Right lobe of liver (tissue), 6 donors: ENCODE results near the gene TMEM147. TPM values are rescaled to one million over a fixed set of nuclear protein-coding genes. Genes with fewer than 3 reads are reported as not detected.

Experiments used
- ATAC-seq, 4 donors: fragments of 200-7000 bp; cut with Tn5 transposase; one replicate each; pipeline ENCODE4 v1.9.1; 2020; ENCODE audit warnings: mild to moderate bottlenecking in 4 of 4, moderate library complexity in 4 of 4
- DNase-seq, 3 donors: peaks; one replicate each; pipeline ENCODE4 v3.0.0-alpha.2; 2020
- H3K27ac ChIP-seq, 3 donors: fragments of 200-600 bp; one replicate each; pipeline ENCODE4 v1.8.0; 2022
- H3K27me3 ChIP-seq, 2 donors: fragments of 200-600 bp; one replicate each; pipeline ENCODE4 v1.8.0; 2022
- H3K36me3 ChIP-seq, 4 donors: fragments of 200-600 bp; sonication (generic) in 1 of 4; one replicate each; pipeline versions ENCODE4 v1.5.1 to v1.8.0; 2017 to 2022; ENCODE audit warnings: control low read depth in 1 of 4
- H3K4me1 ChIP-seq, 4 donors: fragments of 200-600 bp; sonication (generic) in 1 of 4; one replicate each; pipeline versions ENCODE4 v1.5.1 to v1.8.0; 2017 to 2022; ENCODE audit warnings: control low read depth in 1 of 4
- H3K4me3 ChIP-seq, 3 donors: fragments of 200-600 bp; one replicate each; pipeline ENCODE4 v1.8.0; 2022
- H3K9me3 ChIP-seq, 4 donors: fragments of 200-600 bp; sonication (generic) in 1 of 4; one replicate each; pipeline versions ENCODE4 v1.5.1 to v1.8.0; 2017 to 2022; ENCODE audit warnings: control low read depth in 1 of 4
- POLR2A ChIP-seq: fragments of 450-650 bp; IDR thresholded peaks from one replicate; pipeline ENCODE4 v1.6.1; 2017; ENCODE audit warnings: antibody characterized with exemption, mild to moderate bottlenecking
- WGBS: methylation state at CpG from one replicate; pipeline ENCODE4 v1.1.6; 2018; ENCODE audit warnings: low coverage, low lambda C conversion rate; ENCODE audit not compliant: insufficient coverage; ENCODE audit errors: missing lambda C conversion rate; 5-methylcytosine and 5-hydroxymethylcytosine counted together
- intact Hi-C, 2 donors: fragments of 100-400 bp; cut with DNase I; formaldehyde crosslinking; loops; one replicate each; pipeline versions ENCODE4 v1.11.2 to v1.14.1; 2022
- total RNA-seq, 6 experiments: library from RNA; depleted of rRNA in 2 of 6; stranded (reverse); fragments of >200 nt in 2 of 6; fragmentation: NEBNext Ultra II Directional in 3 of 6; extraction: Animal tissue kit (Norgen Biotek cat#: 25700) in 3 of 6; gene quantifications; one replicate each; pipeline versions ENCODE4 v1.1.0 to v1.2.4, GENCODE V29; 2016 to 2023
- TF ChIP-seq, protein P1 (sequence below), 4 donors: fragments of 200-600 bp in 3 of 4; fragments of 450-650 bp in 1 of 4; IDR thresholded peaks; one replicate each; pipeline versions ENCODE4 v1.5.1 to v1.8.0; 2016 to 2022; ENCODE audit warnings: antibody characterized with exemption in 4 of 4, mild to moderate bottlenecking in 2 of 4
- donor health status: DM: no; HTN: yes; CAD: no.
- donor health status: DM: no; HTN: no; CAD: no.
- donor health status: DM: no; HTN: no; CAD: no.
- donor health status: DM: no; HTN: yes; CAD: no.
- donor health status: DM: no; HTN: yes; CAD: no.

The TMEM147 gene
- total RNA-seq, 6 experiments from 2014 or later = 29.4 to 65.7 (median 36.2) TPM

DNA sequence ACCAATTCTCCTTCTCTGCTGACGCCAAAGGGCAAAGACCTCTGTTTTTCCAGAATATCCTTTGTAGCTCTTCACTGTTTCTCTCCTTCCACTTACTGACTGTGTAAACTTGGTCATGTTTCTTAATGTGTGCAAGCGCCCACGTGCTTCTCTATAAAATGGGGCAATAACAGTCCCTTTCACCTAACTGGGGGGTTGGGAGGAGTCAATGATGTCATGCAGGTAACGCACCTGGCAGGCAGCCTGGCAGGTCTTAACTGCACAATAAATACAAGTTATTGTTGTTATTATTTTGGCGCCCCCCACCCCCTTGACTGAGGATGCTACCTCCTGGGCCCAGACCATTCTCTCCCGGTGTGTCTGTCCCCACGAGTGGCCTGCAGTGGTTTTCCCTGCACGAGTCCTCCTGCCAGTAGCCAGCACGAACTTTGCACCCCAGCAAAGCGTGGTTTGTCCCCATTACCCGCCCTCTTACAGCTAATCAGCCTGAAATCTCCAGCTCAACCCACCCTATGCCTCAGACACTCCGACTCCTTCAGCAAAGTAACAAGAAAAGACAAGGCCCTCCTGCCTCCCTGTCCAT, 22.6 kb upstream of the TMEM147 start:
- Histone ChIP-seq H3K36me3 (no peaks in the 10 kb centered on the region), H3K27ac (no peak overlapping the region), H3K4me1 (no peaks in the 10 kb centered on the region), H3K27me3 (no peaks in the 10 kb centered on the region), H3K4me3 (no peak overlapping the region), H3K9me3 (no peaks in the 10 kb centered on the region)
- ATAC-seq (no peak), DNase-seq (no peak)
- 56% methylated on average over 10 of the region's 12 CpGs for WGBS
- TF ChIP-seq, protein P1, sequence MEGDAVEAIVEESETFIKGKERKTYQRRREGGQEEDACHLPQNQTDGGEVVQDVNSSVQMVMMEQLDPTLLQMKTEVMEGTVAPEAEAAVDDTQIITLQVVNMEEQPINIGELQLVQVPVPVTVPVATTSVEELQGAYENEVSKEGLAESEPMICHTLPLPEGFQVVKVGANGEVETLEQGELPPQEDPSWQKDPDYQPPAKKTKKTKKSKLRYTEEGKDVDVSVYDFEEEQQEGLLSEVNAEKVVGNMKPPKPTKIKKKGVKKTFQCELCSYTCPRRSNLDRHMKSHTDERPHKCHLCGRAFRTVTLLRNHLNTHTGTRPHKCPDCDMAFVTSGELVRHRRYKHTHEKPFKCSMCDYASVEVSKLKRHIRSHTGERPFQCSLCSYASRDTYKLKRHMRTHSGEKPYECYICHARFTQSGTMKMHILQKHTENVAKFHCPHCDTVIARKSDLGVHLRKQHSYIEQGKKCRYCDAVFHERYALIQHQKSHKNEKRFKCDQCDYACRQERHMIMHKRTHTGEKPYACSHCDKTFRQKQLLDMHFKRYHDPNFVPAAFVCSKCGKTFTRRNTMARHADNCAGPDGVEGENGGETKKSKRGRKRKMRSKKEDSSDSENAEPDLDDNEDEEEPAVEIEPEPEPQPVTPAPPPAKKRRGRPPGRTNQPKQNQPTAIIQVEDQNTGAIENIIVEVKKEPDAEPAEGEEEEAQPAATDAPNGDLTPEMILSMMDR (IDR thresholded peaks at IDR 0.05) = no peak
- TF ChIP-seq POLR2A = no peak
- intact Hi-C loops = no loop called here

DNA sequence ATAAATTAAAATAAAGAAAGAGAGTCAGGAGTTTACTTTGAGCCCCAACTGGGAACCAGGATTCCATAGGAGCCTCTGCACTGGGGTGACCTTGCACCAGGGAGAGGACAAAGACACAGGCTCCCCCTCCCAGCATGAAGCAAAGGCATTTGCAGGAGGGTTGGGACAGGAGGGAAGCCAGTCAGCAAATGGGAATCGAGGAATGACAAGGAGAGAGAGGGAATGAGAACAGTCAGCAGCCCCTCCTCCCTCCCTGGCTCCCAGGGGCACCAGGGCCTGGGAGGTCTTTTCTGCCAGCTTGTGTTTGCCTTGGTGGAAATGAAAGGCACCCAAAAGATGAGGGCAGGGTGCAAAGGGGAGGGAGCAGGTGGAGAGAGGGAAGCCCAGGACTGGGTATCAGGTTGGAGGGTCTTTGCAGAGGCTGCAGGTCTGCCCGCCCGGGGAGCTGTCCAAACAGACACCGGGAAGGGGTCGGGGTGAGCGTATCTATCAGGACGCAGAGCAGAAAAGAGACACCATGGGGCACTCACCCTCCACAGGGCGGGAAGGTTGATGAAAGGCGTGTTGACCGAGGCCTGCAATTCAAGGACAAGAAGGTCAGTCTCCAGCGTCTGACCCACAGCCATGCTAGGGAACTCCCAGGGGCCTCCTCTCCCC, 21.1 kb upstream of the TMEM147 start:
- no peak overlapping the region for H3K27ac ChIP-seq
- H3K27me3 ChIP-seq = no peaks in the 10 kb centered on the region
- no peaks in the 10 kb centered on the region for H3K36me3 ChIP-seq
- H3K4me3 ChIP-seq = no peak overlapping the region
- DNase-seq (no peak), ATAC-seq (no peak)
- WGBS = 25% methylated on average over 7 of the region's 11 CpGs
- TF ChIP-seq, protein P1 (IDR thresholded peaks at IDR 0.05) = no peak
- no peak for TF ChIP-seq POLR2A
- intact Hi-C loops = no loop called here
- H3K9me3 ChIP-seq = no peaks in the 10 kb centered on the region
- H3K4me1 ChIP-seq = no peaks in the 10 kb centered on the region

DNA sequence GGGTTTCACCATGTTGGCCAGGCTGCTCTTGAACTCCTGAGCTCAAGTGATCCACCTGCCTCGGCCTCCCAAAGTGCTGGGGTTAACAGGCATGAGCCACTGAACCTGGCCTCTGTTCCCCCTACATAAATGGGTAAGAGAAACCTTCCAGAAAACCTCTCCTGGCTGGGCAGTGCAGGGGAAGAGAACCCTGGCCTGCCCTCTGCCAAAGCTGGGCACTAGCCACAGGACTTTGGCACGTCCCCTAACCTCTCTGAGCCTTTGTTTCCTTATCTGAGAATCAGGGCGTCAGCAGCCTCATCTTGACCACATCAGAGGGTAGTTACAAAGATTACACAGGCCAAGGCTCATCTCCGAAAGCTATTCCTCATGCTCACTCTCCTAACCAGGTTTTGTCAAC, 19.6 kb upstream of the TMEM147 start:
- ATAC-seq (no peak), DNase-seq (no peak)
- Histone ChIP-seq H3K27me3 (no peaks in the 10 kb centered on the region), H3K36me3 (no peaks in the 10 kb centered on the region), H3K9me3 (no peaks in the 10 kb centered on the region), H3K4me3 (no peak overlapping the region), H3K27ac (no peak overlapping the region), H3K4me1 (no peaks in the 10 kb centered on the region)
- WGBS = 17% methylated on average over 1 of the region's 4 CpGs
- intact Hi-C loops = no loop called here
- TF ChIP-seq, protein P1 (IDR thresholded peaks at IDR 0.05) = no peak
- TF ChIP-seq POLR2A = no peak

DNA sequence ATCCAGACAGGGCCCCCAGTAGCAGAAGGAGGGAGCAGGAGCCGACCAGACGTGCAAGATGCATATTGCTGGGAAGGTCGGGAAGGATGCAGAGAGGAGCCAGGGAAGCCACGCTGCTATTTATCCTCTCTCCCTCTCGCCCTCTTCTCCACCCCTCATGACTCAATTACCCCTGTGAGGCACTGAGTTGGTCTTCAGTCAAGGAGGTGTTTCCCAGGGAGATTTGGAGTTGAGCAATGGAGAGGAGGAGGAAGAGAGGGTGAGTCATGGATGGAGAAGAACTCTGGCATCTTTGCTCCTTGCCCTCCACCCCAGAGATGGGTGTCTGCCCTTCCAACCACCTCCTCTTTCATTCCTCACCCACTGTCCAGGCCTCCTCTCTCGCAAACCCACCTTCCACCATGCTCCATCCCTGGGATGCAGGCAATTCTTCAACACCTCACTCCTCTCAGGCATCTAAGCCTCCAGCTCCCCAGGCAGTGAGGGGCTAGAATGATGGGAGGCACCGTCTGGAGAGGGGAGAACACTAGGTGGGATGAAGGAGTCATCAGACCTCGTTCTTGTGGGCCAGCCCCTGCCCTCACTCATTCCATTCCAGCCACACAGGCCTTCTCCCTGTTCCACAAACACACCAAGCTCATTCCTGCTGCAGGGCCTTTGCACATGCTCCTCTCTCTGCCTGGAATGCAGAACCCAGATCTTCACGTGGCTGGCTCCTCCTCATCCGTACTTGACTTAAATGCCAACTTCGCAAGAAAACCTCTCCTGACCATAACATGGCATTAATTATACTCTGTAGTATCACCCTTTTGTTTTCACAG, 17.0 kb upstream of the TMEM147 start, which contains the start of gene SBSN:
Gene SBSN, minus strand, starts transcription at position 94 of the 821 bp plus-strand sequence. Its CDS starts 30 bp downstream, at position 64.
- Histone ChIP-seq H3K4me1 (no peaks in the 10 kb centered on the region), H3K4me3 (no peak within 1 kb of the TSS), H3K36me3 (no peaks in the 10 kb centered on the region), H3K27me3 (no peaks in the 10 kb centered on the region), H3K27ac (no peak within 1 kb of the TSS), H3K9me3 (no peaks in the 10 kb centered on the region)
- DNase-seq (no peak), ATAC-seq (no peak)
- WGBS = 55% methylated on average over 7 of the region's 11 CpGs
- TF ChIP-seq POLR2A = no peak
- TF ChIP-seq, protein P1 (IDR thresholded peaks at IDR 0.05) = no peak
- intact Hi-C loops = no loop called here
